Measurements from ENCODE around the gene PTPRN2. TPM values are rescaled to one million over a fixed set of nuclear protein-coding genes. Genes with fewer than 3 reads are reported as not detected.

The PTPRN2 gene
- total and polyA plus RNA-seq, 2 of the 8 experiments (the other 6 are each of a cell fraction or from before 2014, with no cell fraction given) = 2.6 to 4.5 TPM

GRCh38 chr7:157860406-157860805, 727.2 kb downstream of the PTPRN2 start:
- ChIA-PET CTCF (ENCODE audit: partially characterized antibody) (interaction anchor here (0.7 to 1.8 kb wide), 4 partner anchors 10 to 68 kb away, joined by 3 to 9 read pairs (median 6); no protein-coding TSS in a partner anchor), POLR2A (ENCODE audit: partially characterized antibody) (interaction anchor here (1.7 kb wide), 1 partner anchor 9 kb away, joined by 3 read pairs; no protein-coding TSS in a partner anchor)
- no peak overlapping the region for H3K18ac ChIP-seq (ENCODE audit: extremely low read depth, low read length)
- no peak overlapping the region for H2AFZ ChIP-seq (ENCODE audit: low read length)
- no peak overlapping the region for H4K5ac ChIP-seq (ENCODE audit: insufficient read length, low read depth, low read length)
- no peak overlapping the region for H2BK5ac ChIP-seq (ENCODE audit: low read depth, low read length)
- no peak overlapping the region for H3K4me2 ChIP-seq (ENCODE audit: insufficient read depth in 1 of 2, low read depth in 2 of 2, low read length in 2 of 2)
- no peak overlapping the region for H3K23ac ChIP-seq (ENCODE audit: insufficient read length)
- H3K27ac ChIP-seq (ENCODE audit: low read depth, low read length) = no peak overlapping the region
- H4K20me1 ChIP-seq (replicated peaks in 1 of 2; ENCODE audit: control insufficient read depth in 1 of 2, insufficient read depth in 2 of 2, low read length in 2 of 2) = no peaks in the 10 kb centered on the region
- H2AK5ac ChIP-seq (ENCODE audit: low read depth, low read length) = no peak overlapping the region
- no peak overlapping the region for H3K9ac ChIP-seq (replicated peaks in 1 of 4; ENCODE audit: extremely low read depth in 1 of 4, low read depth in 3 of 4, low read length in 3 of 4)
- H3K79me1 ChIP-seq (ENCODE audit: low read depth, low read length) = no peaks in the 10 kb centered on the region
- H2BK20ac ChIP-seq (ENCODE audit: low read length) = no peak overlapping the region
- no peak overlapping the region for H3K14ac ChIP-seq (ENCODE audit: insufficient read length)
- no peaks in the 10 kb centered on the region for H3K23me2 ChIP-seq (ENCODE audit: low read depth, low read length)
- no peaks in the 10 kb centered on the region for H3K27me3 ChIP-seq (replicated peaks in 1 of 4; ENCODE audit: control insufficient read depth in 3 of 4, extremely low read depth in 1 of 4, insufficient read depth in 3 of 4, low read length in 3 of 4)
- H4K8ac ChIP-seq (ENCODE audit: extremely low read depth, insufficient read depth, low read length) = peak overlapping the region; percentile 68; the same call in 1 of the 2 replicates
- WGBS, 2 experiments (ENCODE audit: extremely low coverage in 1 of 2, insufficient coverage in 1 of 2, insufficient read length in 1 of 2, insufficient replicate concordance in 2 of 2, low coverage in 1 of 2, low lambda C conversion rate in 2 of 2, missing lambda C conversion rate in 1 of 2) = 92% methylated on average over 11 of the region's 11 CpGs; no CpG with 5 or more reads in 1 of the 2 experiments
- no peak overlapping the region for H2BK120ac ChIP-seq (replicated peaks; ENCODE audit: low read depth, low read length)
- no peak overlapping the region for H3K56ac ChIP-seq (replicated peaks; ENCODE audit: insufficient read length, low read depth, low read length)
- H3K9me3 ChIP-seq (ENCODE audit: insufficient read depth in 2 of 2, low read depth in 1 of 2, low read length in 1 of 2) = no peaks in the 10 kb centered on the region
- no peaks in the 10 kb centered on the region for H3K36me3 ChIP-seq (ENCODE audit: control insufficient read depth in 2 of 4, insufficient read depth in 4 of 4, low read length in 3 of 4)
- no peak overlapping the region for H3K4me3 ChIP-seq (ENCODE audit: extremely low read depth in 1 of 4, insufficient read depth in 2 of 4, low read depth in 3 of 4, low read length in 4 of 4)
- H4K91ac ChIP-seq (replicated peaks; ENCODE audit: insufficient read length, low read length) = no peak overlapping the region
- DNase-seq (ENCODE audit: low read depth in 1 of 2, low spot score in 2 of 2) (no peak), FAIRE-seq (no peak)
- H2BK15ac ChIP-seq (ENCODE audit: low read length) = no peak overlapping the region
- H2BK12ac ChIP-seq (ENCODE audit: low read depth, low read length) = no peak overlapping the region
- no peak overlapping the region for H3K4ac ChIP-seq (replicated peaks; ENCODE audit: insufficient read length, low read depth, low read length)
- no peaks in the 10 kb centered on the region for H3K4me1 ChIP-seq (replicated peaks in 1 of 4; ENCODE audit: control insufficient read depth in 3 of 4, insufficient read depth in 4 of 4, low read length in 3 of 4)
- H3K79me2 ChIP-seq (ENCODE audit: control insufficient read depth in 1 of 2, insufficient read depth in 2 of 2, low read length in 2 of 2) = no peaks in the 10 kb centered on the region
- TF ChIP-seq POU5F1 (IDR thresholded peaks at IDR 0.05; ENCODE audit: low read depth, low read length) (no peak), TCF12 (IDR thresholded peaks at IDR 0.05; ENCODE audit: low read depth, low read length) (no peak), SAP30 (IDR thresholded peaks at IDR 0.05; ENCODE audit: insufficient read depth, insufficient replicate concordance, low read length) (no peak), CBX5 (IDR thresholded peaks at IDR 0.05; ENCODE audit: low read depth, low read length) (no peak), CTBP2 (IDR thresholded peaks at IDR 0.05; ENCODE audit: borderline replicate concordance, insufficient read depth, insufficient read length, low read length) (no peak), RAD21 (IDR thresholded peaks at IDR 0.05 in 1 of 2, conservative IDR thresholded peaks at IDR 0.05 in 1 of 2; ENCODE audit: low read depth in 2 of 2, low read length in 2 of 2) (no peak), HDAC6 (IDR thresholded peaks at IDR 0.05; ENCODE audit: low read depth, low read length) (no peak), ATF2 (IDR thresholded peaks at IDR 0.05; ENCODE audit: low read length) (no peak), KDM5A (IDR thresholded peaks at IDR 0.05; ENCODE audit: low read length) (no peak), SUZ12 (IDR thresholded peaks at IDR 0.05; ENCODE audit: low read length) (no peak)
- TF ChIP-seq, protein P1, sequence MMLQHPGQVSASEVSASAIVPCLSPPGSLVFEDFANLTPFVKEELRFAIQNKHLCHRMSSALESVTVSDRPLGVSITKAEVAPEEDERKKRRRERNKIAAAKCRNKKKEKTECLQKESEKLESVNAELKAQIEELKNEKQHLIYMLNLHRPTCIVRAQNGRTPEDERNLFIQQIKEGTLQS (IDR thresholded peaks at IDR 0.05; ENCODE audit: insufficient read depth, low read depth, low read length) = no peak

Data from H1 (cell line).